HepG2 (cell line): ENCODE results near the gene TIMM23. TPM values are rescaled to one million over a fixed set of nuclear protein-coding genes. Genes with fewer than 3 reads are reported as not detected.

Source experiments
- CENPBD1 ChIP-seq: sonication (generic); formaldehyde crosslinking; IDR thresholded peaks from 2 replicates; pipeline ENCODE4 v1.8.0; 2022; ENCODE audit warnings: missing genetic modification reagents, low read depth, mild to moderate bottlenecking, borderline replicate concordance
- DDIT3 ChIP-seq: sonication (generic); formaldehyde crosslinking; IDR thresholded peaks from 2 replicates; pipeline ENCODE4 v1.4.0; 2020; ENCODE audit warnings: mild to moderate bottlenecking, missing genetic modification reagents
- DRAP1 ChIP-seq: IDR thresholded peaks from 2 replicates; pipeline ENCODE4 v1.6.1; 2016; ENCODE audit warnings: missing genetic modification reagents, missing compliant biosample characterization
- E2F1 ChIP-seq: sonication (generic); formaldehyde crosslinking; IDR thresholded peaks from 2 replicates; pipeline ENCODE4 v1.5.0; 2020; ENCODE audit warnings: missing genetic modification reagents
- HOMEZ ChIP-seq: IDR thresholded peaks from 2 replicates; pipeline ENCODE4 v1.6.1; 2016; ENCODE audit warnings: low read depth
- NFYB ChIP-seq: sonication (generic); formaldehyde crosslinking; IDR thresholded peaks from 2 replicates; pipeline ENCODE4 v1.4.0; 2020; ENCODE audit warnings: missing genetic modification reagents
- SNAPC2 ChIP-seq: sonication (generic); formaldehyde crosslinking; IDR thresholded peaks from 2 replicates; pipeline ENCODE4 v1.8.1; 2022; ENCODE audit warnings: mild to moderate bottlenecking, missing genetic modification reagents
- SOX5 ChIP-seq: IDR thresholded peaks from 2 replicates; pipeline ENCODE4 v1.6.1; 2016; ENCODE audit warnings: borderline replicate concordance
- SSRP1 ChIP-seq: IDR thresholded peaks from 2 replicates; pipeline ENCODE4 v1.6.1; 2016; ENCODE audit warnings: control low read depth
- TIGD3 ChIP-seq: sonication (generic); formaldehyde crosslinking; IDR thresholded peaks from 2 replicates; pipeline ENCODE4 v1.5.1; 2020; ENCODE audit warnings: mild to moderate bottlenecking, missing genetic modification reagents, borderline replicate concordance
- ZBTB38 ChIP-seq: sonication (generic); formaldehyde crosslinking; IDR thresholded peaks from 2 replicates; pipeline ENCODE4 v1.5.1; 2020; ENCODE audit warnings: mild to moderate bottlenecking, missing genetic modification reagents
- ZFP36 ChIP-seq: fragments of 150-350 bp; IDR thresholded peaks from 2 replicates; pipeline ENCODE4 v1.6.1; 2018; ENCODE audit warnings: borderline replicate concordance, low read length, low read depth; ENCODE audit not compliant: partially characterized antibody
- ZMYM4 ChIP-seq: sonication (generic); formaldehyde crosslinking; IDR thresholded peaks from 2 replicates; pipeline ENCODE4 v1.8.1; 2023; ENCODE audit warnings: mild to moderate bottlenecking, missing genetic modification reagents
- ZNF253 ChIP-seq: sonication (generic); formaldehyde crosslinking; IDR thresholded peaks from 2 replicates; pipeline ENCODE4 v1.8.0; 2022; ENCODE audit warnings: mild to moderate bottlenecking, missing genetic modification reagents, borderline replicate concordance
- ZNF263 ChIP-seq: sonication (generic); formaldehyde crosslinking; IDR thresholded peaks from 2 replicates; pipeline ENCODE4 v1.4.0; 2020; ENCODE audit warnings: missing genetic modification reagents
- ZNF549 ChIP-seq: sonication (generic); formaldehyde crosslinking; IDR thresholded peaks from 2 replicates; pipeline ENCODE4 v1.5.0; 2020; ENCODE audit warnings: missing genetic modification reagents
- ZNF563 ChIP-seq: sonication (generic); formaldehyde crosslinking; IDR thresholded peaks from 2 replicates; pipeline ENCODE4 v1.8.0; 2022; ENCODE audit warnings: mild to moderate bottlenecking, moderate library complexity, missing genetic modification reagents
- ZNF7 ChIP-seq: IDR thresholded peaks from 2 replicates; pipeline ENCODE4 v1.6.1; 2016; ENCODE audit warnings: missing biosample characterization, missing genetic modification reagents
- ZNF788 ChIP-seq: sonication (generic); formaldehyde crosslinking; IDR thresholded peaks from 2 replicates; pipeline ENCODE4 v1.5.0; 2020; ENCODE audit warnings: mild to moderate bottlenecking, missing genetic modification reagents, borderline replicate concordance
- ZUFSP ChIP-seq: sonication (generic); formaldehyde crosslinking; IDR thresholded peaks from 2 replicates; pipeline ENCODE4 v1.9.0; 2021; ENCODE audit warnings: missing genetic modification reagents, mild to moderate bottlenecking, borderline replicate concordance
- ZZZ3 ChIP-seq: sonication (generic); formaldehyde crosslinking; IDR thresholded peaks from 2 replicates; pipeline ENCODE4 v1.4.0; 2020; ENCODE audit warnings: missing genetic modification reagents, mild to moderate bottlenecking, borderline replicate concordance
- polyA plus RNA-seq, 8 experiments: library from polyadenylated mRNA; depleted of rRNA in 3 of 8; stranded (reverse) in 7 of 8; unstranded in 1 of 8; fragments of >200 nt; fragmentation: Illumina TruSeq in 4 of 8; extraction: Trizol in 4 of 8; gene quantifications; 2 replicates each; pipeline versions ENCODE4 v1.2.1 to v1.2.3, GENCODE V29; 2011 to 2016; ENCODE audit warnings: low read depth in 4 of 8, missing spikeins in 1 of 8, mixed read lengths in 1 of 8; ENCODE audit not compliant: insufficient read depth in 1 of 8
- total RNA-seq, 5 experiments: library from RNA; depleted of rRNA; stranded (reverse); fragments of >200 nt; fragmentation: Illumina TruSeq; extraction: Trizol; gene quantifications; 2 replicates each; pipeline ENCODE4 v1.2.3, GENCODE V29; 2016; ENCODE audit warnings: low read depth in 1 of 5

The TIMM23 gene
- total and polyA plus RNA-seq, 2 of the 13 experiments (the other 11 are each of a cell fraction or from before 2014, with no cell fraction given) = 80.2 to 98.6 TPM

- TF ChIP-seq HOMEZ (CRISPR knock-in tag) = peak; percentile 17; the same call in 1 of the 2 replicates
- peak; percentile 66; the same call in 1 of the 2 replicates for TF ChIP-seq ZMYM4 (CRISPR knock-in tag)
- TF ChIP-seq DDIT3 = peak; percentile 24; the same call in 1 of the 2 replicates
- TF ChIP-seq E2F1 (CRISPR knock-in tag) = no peak
- no peak for TF ChIP-seq ZNF563 (CRISPR knock-in tag)
- TF ChIP-seq ZZZ3 (CRISPR knock-in tag) = no peak
- TF ChIP-seq CENPBD1 (CRISPR knock-in tag) = no peak
- peak; percentile 41 for TF ChIP-seq ZFP36
- no peak for TF ChIP-seq ZNF263 (CRISPR knock-in tag)
- no peak for TF ChIP-seq TIGD3 (CRISPR knock-in tag)
- peak; percentile 93 for TF ChIP-seq SOX5 (CRISPR knock-in tag)
- no peak for TF ChIP-seq ZNF549 (CRISPR knock-in tag)
- no peak for TF ChIP-seq SSRP1 (CRISPR knock-in tag)
- peak; percentile 60 for TF ChIP-seq NFYB (CRISPR knock-in tag)
- TF ChIP-seq ZBTB38 (CRISPR knock-in tag) = no peak
- no peak for TF ChIP-seq ZNF253 (CRISPR knock-in tag)
- TF ChIP-seq SNAPC2 (CRISPR knock-in tag) = peak; percentile 86
- no peak for TF ChIP-seq ZNF7 (CRISPR knock-in tag)
- TF ChIP-seq ZUFSP (CRISPR knock-in tag) = no peak
- TF ChIP-seq DRAP1 (CRISPR knock-in tag) = no peak; the same call in 1 of the 2 replicates
- no peak for TF ChIP-seq ZNF788 (CRISPR knock-in tag)
Measured at GRCh38 chr10:45997994-45998763, 25.9 kb downstream of the TIMM23 start (continued).
